HG02938 (cell line): ENCODE results near the gene NMNAT2.
"Not testable (repeated sequence)": the region's sequence is repeated elsewhere in the genome, so short reads cannot be mapped to it uniquely, and the experiment has no call there.

Experiments used
- ATAC-seq: cut with Tn5 transposase; IDR thresholded peaks from one replicate; pipeline ENCODE4 v1.9.1; 2021; ENCODE audit warnings: mild to moderate bottlenecking, moderate library complexity; ENCODE audit not compliant: unreplicated experiment

NMNAT2 gene

GRCh38 chr1:183417772-183418491 lies at the start of gene NMNAT2:
Gene NMNAT2 (minus strand): TSS chr1:183418380. CDS start chr1:183418267, 113 bp downstream.
- ATAC-seq: no peak

- no peak for ATAC-seq
Observed at GRCh38 chr1:183467687-183468086, 49.5 kb upstream of the NMNAT2 start.

GRCh38 chr1:183466781-183467180 lies 48.6 kb upstream of the NMNAT2 start:
- no peak for ATAC-seq

- ATAC-seq: no peak
Observed at GRCh38 chr1:183463566-183463965, 45.4 kb upstream of the NMNAT2 start.

GRCh38 chr1:183461350-183461749 lies 43.2 kb upstream of the NMNAT2 start:
- ATAC-seq: no peak

- ATAC-seq: no peak
Observed at GRCh38 chr1:183460596-183460995, 42.4 kb upstream of the NMNAT2 start.

GRCh38 chr1:183457449-183457848 lies 39.3 kb upstream of the NMNAT2 start:
- no peak for ATAC-seq

GRCh38 chr1:183456826-183457225 lies 38.6 kb upstream of the NMNAT2 start:
- ATAC-seq: no peak

- ATAC-seq: no peak
Observed at GRCh38 chr1:183454377-183454776, 36.2 kb upstream of the NMNAT2 start.

- ATAC-seq: no peak
Observed at GRCh38 chr1:183450093-183450492, 31.9 kb upstream of the NMNAT2 start.

GRCh38 chr1:183449223-183449770 lies 31.1 kb upstream of the NMNAT2 start:
- ATAC-seq: no peak

- no peak for ATAC-seq
Observed at GRCh38 chr1:183444243-183444642, 26.1 kb upstream of the NMNAT2 start.

- ATAC-seq: no peak
Observed at GRCh38 chr1:183443466-183443865, 25.3 kb upstream of the NMNAT2 start.

- no peak for ATAC-seq
Observed at GRCh38 chr1:183443011-183443410, 24.8 kb upstream of the NMNAT2 start.

- ATAC-seq: no peak
Observed at GRCh38 chr1:183438060-183438459, 19.9 kb upstream of the NMNAT2 start.

- no peak for ATAC-seq
Observed at GRCh38 chr1:183435497-183435896, 17.3 kb upstream of the NMNAT2 start.

GRCh38 chr1:183433703-183434102 lies 15.5 kb upstream of the NMNAT2 start:
- ATAC-seq: no peak

GRCh38 chr1:183432548-183432875 lies 14.3 kb upstream of the NMNAT2 start:
- no peak for ATAC-seq

GRCh38 chr1:183431840-183432547 lies 13.8 kb upstream of the NMNAT2 start:
- no peak for ATAC-seq

GRCh38 chr1:183427591-183427990 lies 9.4 kb upstream of the NMNAT2 start:
- not testable (repeated sequence) for ATAC-seq

GRCh38 chr1:183424691-183425090 lies 6.5 kb upstream of the NMNAT2 start:
- no peak for ATAC-seq

- no peak for ATAC-seq
Observed at GRCh38 chr1:183423541-183423940, 5.4 kb upstream of the NMNAT2 start.
